Measurements from ENCODE around the gene DAZAP2. TPM values are rescaled to one million over a fixed set of nuclear protein-coding genes. Genes with fewer than 3 reads are reported as not detected.
"Not testable (repeated sequence)": the region's sequence is repeated elsewhere in the genome, so short reads cannot be mapped to it uniquely, and the experiment has no call there.

The DAZAP2 gene
- total RNA-seq, 1 donor from 2014 or later = 109 TPM

GRCh38 chr12:51217133-51217967 lies 21.3 kb upstream of the DAZAP2 start:
- ATAC-seq = peak; percentile 55

- peak; percentile 84 for ATAC-seq
Measured at GRCh38 chr12:51217968-51218606, 20.5 kb upstream of the DAZAP2 start, which contains the start of gene POU6F1. POU6F1 (minus strand) TSS chr12:51218062; CDS start chr12:51206836, 11,226 bp downstream.

- ATAC-seq = peak; percentile 27
Measured at GRCh38 chr12:51218607-51219161, 19.9 kb upstream of the DAZAP2 start.

GRCh38 chr12:51219322-51219721 lies 19.3 kb upstream of the DAZAP2 start:
- no peak for ATAC-seq

GRCh38 chr12:51219857-51220256 lies 18.8 kb upstream of the DAZAP2 start:
- not testable (repeated sequence) for ATAC-seq

- no peak for ATAC-seq
Measured at GRCh38 chr12:51222461-51222860, 16.2 kb upstream of the DAZAP2 start.

GRCh38 chr12:51224625-51225024 lies 14.0 kb upstream of the DAZAP2 start:
- no peak for ATAC-seq

GRCh38 chr12:51225234-51225633 lies 13.4 kb upstream of the DAZAP2 start:
- no peak for ATAC-seq

GRCh38 chr12:51225771-51226170 lies 12.9 kb upstream of the DAZAP2 start:
- no peak for ATAC-seq

- not testable (repeated sequence) for ATAC-seq
Measured at GRCh38 chr12:51227112-51227511, 11.5 kb upstream of the DAZAP2 start.

- no peak for ATAC-seq
Measured at GRCh38 chr12:51227962-51228361, 10.7 kb upstream of the DAZAP2 start.

- no peak for ATAC-seq
Measured at GRCh38 chr12:51229116-51229809, 9.4 kb upstream of the DAZAP2 start.

- no peak for ATAC-seq
Measured at GRCh38 chr12:51232642-51233041, 6.0 kb upstream of the DAZAP2 start.

- ATAC-seq = no peak
Measured at GRCh38 chr12:51234530-51234929, 4.1 kb upstream of the DAZAP2 start.

- ATAC-seq = peak; percentile 17
Measured at GRCh38 chr12:51238037-51238509, 553 bp upstream of the DAZAP2 start.

GRCh38 chr12:51240971-51241370 lies 2.3 kb downstream of the DAZAP2 start:
- ATAC-seq = no peak

GRCh38 chr12:51242120-51242519 lies 3.5 kb downstream of the DAZAP2 start:
- ATAC-seq = no peak

- no peak for ATAC-seq
Measured at GRCh38 chr12:51242876-51243275, 4.2 kb downstream of the DAZAP2 start.

GRCh38 chr12:51244269-51244668 lies 5.6 kb downstream of the DAZAP2 start:
- no peak for ATAC-seq

- no peak for ATAC-seq
Measured at GRCh38 chr12:51245476-51246253, 7.0 kb downstream of the DAZAP2 start.

GRCh38 chr12:51246254-51246853 lies 7.7 kb downstream of the DAZAP2 start:
- peak; percentile 17 for ATAC-seq

All from esophagus mucosa (tissue), 1 donor.